Measurements from ENCODE around the gene CACNA1C. TPM values are rescaled to one million over a fixed set of nuclear protein-coding genes. Genes with fewer than 3 reads are reported as not detected.

The CACNA1C gene
- polyA plus RNA-seq, 2 donors: 2.1 to 2.5 TPM

DNA sequence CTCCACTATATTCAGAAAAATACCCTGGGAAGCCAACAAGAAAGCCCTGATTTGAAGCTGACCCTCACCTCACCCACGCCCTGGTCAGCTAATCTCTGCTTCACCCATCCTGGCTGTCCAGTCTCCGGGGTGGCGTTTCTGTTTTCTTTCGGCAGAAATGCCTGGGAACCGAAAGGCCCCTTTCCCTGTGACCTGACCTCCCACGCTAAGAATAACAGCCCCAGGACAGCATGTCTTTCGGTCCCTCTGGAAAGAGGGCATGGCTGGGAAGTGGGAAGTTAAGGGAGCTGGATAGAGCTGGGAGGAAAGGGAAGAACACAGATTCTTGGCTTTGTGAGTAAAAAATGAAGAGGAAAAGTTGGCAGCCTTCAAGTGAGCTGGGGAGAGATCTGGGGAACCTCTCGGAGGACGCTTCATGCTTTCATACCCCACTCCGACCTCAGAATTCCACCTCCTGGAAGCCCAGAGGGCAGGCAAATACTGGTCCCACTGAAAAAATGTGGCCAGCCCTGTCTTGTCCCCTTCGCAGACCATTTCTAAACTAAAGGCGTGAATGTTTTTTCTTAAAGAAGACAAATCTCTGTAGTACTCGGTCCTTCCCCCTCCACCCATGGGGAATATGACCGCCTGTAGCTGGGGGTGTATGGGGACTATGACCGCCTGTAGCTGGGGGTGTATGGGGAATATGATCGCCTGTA lies 579.0 kb downstream of the CACNA1C start:
- Histone ChIP-seq H3K27ac (ENCODE audit: low read depth in 2 of 2, low read length in 1 of 2) (no peak overlapping the region), H3K36me3 (ENCODE audit: control insufficient read depth in 2 of 2, insufficient read depth in 2 of 2, low read length in 1 of 2) (peaks cover 0 to 2% of the 10 kb centered on the region in 2 donors), H3K9me3 (ENCODE audit: control insufficient read depth in 2 of 2, insufficient read depth in 1 of 2, low read depth in 1 of 2, low read length in 1 of 2) (no peaks in the 10 kb centered on the region), H3K4me1 (ENCODE audit: control insufficient read depth in 2 of 2, insufficient read depth in 2 of 2, low read length in 1 of 2) (no peaks in the 10 kb centered on the region), H3K4me3 (ENCODE audit: low read depth in 1 of 2, low read length in 2 of 2) (no peak overlapping the region), H3K27me3 (ENCODE audit: control insufficient read depth in 1 of 2, insufficient read depth in 2 of 2, low read length in 2 of 2) (no peaks in the 10 kb centered on the region)
- WGBS, 2 donors: 69 to 71% methylated on average over 16 of the region's 16 CpGs

DNA sequence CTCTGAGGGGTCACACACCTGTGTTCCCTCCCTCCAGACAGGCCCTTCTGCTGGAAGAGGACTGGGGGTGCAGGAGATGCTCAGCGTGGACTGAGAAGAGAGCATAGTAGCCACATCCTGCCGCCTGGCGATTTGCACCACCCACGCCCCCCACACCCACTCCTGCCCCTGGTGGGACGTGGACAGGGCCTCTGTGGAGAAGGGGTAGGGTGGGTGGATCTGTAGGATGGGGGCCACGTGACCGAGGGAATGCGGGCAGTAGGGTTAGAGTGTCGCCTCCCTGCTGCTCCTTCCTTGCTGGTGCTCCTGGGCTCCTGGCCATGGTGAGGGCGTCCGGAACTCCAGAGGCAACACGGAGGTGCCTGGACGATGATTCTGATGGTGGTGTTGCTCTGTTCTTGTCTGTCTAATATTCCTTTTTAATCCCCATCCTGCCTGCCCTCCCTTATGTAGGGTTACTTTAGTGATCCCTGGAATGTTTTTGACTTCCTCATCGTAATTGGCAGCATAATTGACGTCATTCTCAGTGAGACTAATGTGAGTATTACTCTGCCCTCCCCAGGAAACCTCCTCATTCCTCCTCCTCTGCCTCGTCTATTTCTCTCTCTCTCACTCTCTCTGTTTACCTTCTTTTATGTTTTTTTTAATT lies 580.5 kb downstream of the CACNA1C start:
- H3K27ac ChIP-seq (ENCODE audit: low read depth in 2 of 2, low read length in 1 of 2): no peak overlapping the region
- 85 to 86% methylated on average over 16 of the region's 16 CpGs for WGBS, 2 donors
- no peaks in the 10 kb centered on the region for H3K4me1 ChIP-seq (ENCODE audit: control insufficient read depth in 2 of 2, insufficient read depth in 2 of 2, low read length in 1 of 2)
- no peaks in the 10 kb centered on the region for H3K9me3 ChIP-seq (ENCODE audit: control insufficient read depth in 2 of 2, insufficient read depth in 1 of 2, low read depth in 1 of 2, low read length in 1 of 2)
- H3K4me3 ChIP-seq (ENCODE audit: low read depth in 1 of 2, low read length in 2 of 2): no peak overlapping the region
- H3K27me3 ChIP-seq (ENCODE audit: control insufficient read depth in 1 of 2, insufficient read depth in 2 of 2, low read length in 2 of 2): no peaks in the 10 kb centered on the region
- no peaks in the 10 kb centered on the region for H3K36me3 ChIP-seq (ENCODE audit: control insufficient read depth in 2 of 2, insufficient read depth in 2 of 2, low read length in 1 of 2)

DNA sequence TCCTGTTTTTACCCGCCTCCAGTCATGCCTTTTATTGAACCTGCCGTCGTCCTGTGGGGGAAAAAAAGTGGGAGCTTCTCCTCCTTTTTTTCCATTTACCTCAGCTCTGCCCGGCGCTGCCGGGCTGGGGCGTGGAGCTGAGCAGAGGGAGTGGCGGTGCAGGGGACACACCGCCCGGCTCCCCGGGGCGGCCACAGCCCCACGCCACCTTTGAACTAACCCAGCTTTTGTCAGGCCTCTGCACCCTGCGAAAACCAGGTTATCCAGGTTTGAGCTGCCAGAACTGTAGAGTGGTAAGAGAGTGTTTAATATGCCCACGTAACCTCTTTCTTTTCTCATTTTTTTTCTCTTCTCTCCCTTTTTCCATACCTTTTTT lies 581.0 kb downstream of the CACNA1C start:
- Histone ChIP-seq H3K27me3 (ENCODE audit: control insufficient read depth in 1 of 2, insufficient read depth in 2 of 2, low read length in 2 of 2) (no peaks in the 10 kb centered on the region), H3K36me3 (ENCODE audit: control insufficient read depth in 2 of 2, insufficient read depth in 2 of 2, low read length in 1 of 2) (no peaks in the 10 kb centered on the region), H3K4me3 (ENCODE audit: low read depth in 1 of 2, low read length in 2 of 2) (no peak overlapping the region), H3K4me1 (ENCODE audit: control insufficient read depth in 2 of 2, insufficient read depth in 2 of 2, low read length in 1 of 2) (no peaks in the 10 kb centered on the region), H3K9me3 (ENCODE audit: control insufficient read depth in 2 of 2, insufficient read depth in 1 of 2, low read depth in 1 of 2, low read length in 1 of 2) (no peaks in the 10 kb centered on the region), H3K27ac (ENCODE audit: low read depth in 2 of 2, low read length in 1 of 2) (no peak overlapping the region)
- 61 to 68% methylated on average over 15 of the region's 15 CpGs for WGBS, 2 donors

DNA sequence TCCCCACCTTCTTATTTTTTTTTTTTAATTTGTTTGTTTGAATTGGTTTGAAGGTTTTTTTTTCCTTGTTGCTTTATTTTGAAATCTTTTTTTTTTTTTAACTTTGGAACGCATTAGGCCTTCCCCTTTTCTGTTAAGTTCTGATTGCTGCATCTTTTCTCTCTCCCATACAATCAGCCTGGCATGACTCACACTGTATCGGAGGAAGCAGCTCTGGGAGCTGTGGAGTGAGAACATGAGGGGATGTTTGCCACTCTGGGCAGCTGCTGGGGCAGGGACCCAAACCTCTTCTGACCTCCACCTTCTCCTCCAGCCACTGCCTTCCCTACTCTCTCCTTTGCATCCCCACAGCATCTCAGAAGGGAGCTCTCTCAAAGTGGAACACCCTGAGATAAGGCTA lies 581.7 kb downstream of the CACNA1C start:
- Histone ChIP-seq H3K27me3 (ENCODE audit: control insufficient read depth in 1 of 2, insufficient read depth in 2 of 2, low read length in 2 of 2) (no peaks in the 10 kb centered on the region), H3K4me1 (ENCODE audit: control insufficient read depth in 2 of 2, insufficient read depth in 2 of 2, low read length in 1 of 2) (no peaks in the 10 kb centered on the region), H3K4me3 (ENCODE audit: low read depth in 1 of 2, low read length in 2 of 2) (no peak overlapping the region), H3K27ac (ENCODE audit: low read depth in 2 of 2, low read length in 1 of 2) (no peak overlapping the region), H3K9me3 (ENCODE audit: control insufficient read depth in 2 of 2, insufficient read depth in 1 of 2, low read depth in 1 of 2, low read length in 1 of 2) (no peaks in the 10 kb centered on the region), H3K36me3 (ENCODE audit: control insufficient read depth in 2 of 2, insufficient read depth in 2 of 2, low read length in 1 of 2) (no peaks in the 10 kb centered on the region)
- 75 to 85% methylated on average over 2 of the region's 2 CpGs for WGBS, 2 donors

DNA sequence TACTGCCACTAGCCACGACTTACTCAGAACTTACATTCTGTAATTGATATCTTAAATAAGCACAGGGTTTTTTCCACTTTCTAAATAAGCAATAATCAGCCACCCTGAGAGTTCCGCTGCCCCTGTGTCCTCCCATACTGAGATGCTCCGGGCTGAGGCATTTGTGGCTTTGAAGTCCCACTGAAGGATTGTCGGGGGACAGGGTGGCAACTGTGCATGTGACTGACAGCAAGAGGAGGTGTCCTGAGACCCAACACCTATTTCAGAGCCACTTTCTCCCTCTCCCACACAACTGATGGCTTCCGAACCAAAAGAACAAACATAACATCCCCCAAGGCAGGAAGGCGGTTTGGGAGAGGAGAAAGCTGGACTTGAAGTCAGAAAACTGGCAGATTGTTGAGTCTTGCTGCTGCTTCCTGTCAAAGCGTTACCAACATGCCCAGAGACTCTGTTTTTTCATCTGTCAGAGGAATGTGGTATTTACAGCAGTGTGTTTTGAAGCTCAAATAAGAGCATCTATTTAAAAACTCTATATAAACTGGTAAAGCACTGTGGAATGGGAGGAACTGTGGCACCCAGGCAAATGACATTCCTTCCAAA lies 584.1 kb downstream of the CACNA1C start:
- WGBS, 2 donors: 73 to 75% methylated on average over 7 of the region's 7 CpGs
- no peak overlapping the region for H3K27ac ChIP-seq (ENCODE audit: low read depth in 2 of 2, low read length in 1 of 2)

DNA sequence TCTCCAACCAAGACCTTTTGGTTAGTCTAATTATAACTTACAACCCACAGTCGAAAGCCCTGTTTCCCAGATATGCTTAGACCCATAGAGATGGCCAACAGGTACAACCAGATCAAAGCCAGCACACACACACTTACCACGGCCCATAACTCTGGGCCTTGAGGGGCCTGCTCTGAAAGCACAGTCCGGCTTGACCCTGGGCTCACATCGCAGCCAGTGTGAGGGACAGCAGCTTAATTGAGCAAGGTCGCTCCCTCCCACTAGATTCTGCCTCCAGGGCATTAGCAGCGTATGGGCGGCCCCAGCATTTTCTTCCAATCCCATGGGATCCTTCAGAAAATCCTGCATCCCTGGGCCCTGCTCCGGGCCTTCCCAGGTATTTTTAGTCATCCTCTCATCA lies 584.6 kb downstream of the CACNA1C start:
- Histone ChIP-seq H3K4me1 (ENCODE audit: control insufficient read depth in 2 of 2, insufficient read depth in 2 of 2, low read length in 1 of 2) (no peaks in the 10 kb centered on the region), H3K4me3 (ENCODE audit: low read depth in 1 of 2, low read length in 2 of 2) (no peak overlapping the region), H3K9me3 (ENCODE audit: control insufficient read depth in 2 of 2, insufficient read depth in 1 of 2, low read depth in 1 of 2, low read length in 1 of 2) (no peaks in the 10 kb centered on the region), H3K27me3 (ENCODE audit: control insufficient read depth in 1 of 2, insufficient read depth in 2 of 2, low read length in 2 of 2) (no peaks in the 10 kb centered on the region), H3K27ac (ENCODE audit: low read depth in 2 of 2, low read length in 1 of 2) (no peak overlapping the region), H3K36me3 (ENCODE audit: control insufficient read depth in 2 of 2, insufficient read depth in 2 of 2, low read length in 1 of 2) (no peaks in the 10 kb centered on the region)
- WGBS, 2 donors: 83 to 88% methylated on average over 8 of the region's 8 CpGs

More for the DNA sequence above, 584.1 kb downstream of the CACNA1C start:
- Histone ChIP-seq H3K27me3 (ENCODE audit: control insufficient read depth in 1 of 2, insufficient read depth in 2 of 2, low read length in 2 of 2) (no peaks in the 10 kb centered on the region), H3K4me3 (ENCODE audit: low read depth in 1 of 2, low read length in 2 of 2) (no peak overlapping the region), H3K36me3 (ENCODE audit: control insufficient read depth in 2 of 2, insufficient read depth in 2 of 2, low read length in 1 of 2) (no peaks in the 10 kb centered on the region), H3K9me3 (ENCODE audit: control insufficient read depth in 2 of 2, insufficient read depth in 1 of 2, low read depth in 1 of 2, low read length in 1 of 2) (no peaks in the 10 kb centered on the region), H3K4me1 (ENCODE audit: control insufficient read depth in 2 of 2, insufficient read depth in 2 of 2, low read length in 1 of 2) (no peaks in the 10 kb centered on the region)

DNA sequence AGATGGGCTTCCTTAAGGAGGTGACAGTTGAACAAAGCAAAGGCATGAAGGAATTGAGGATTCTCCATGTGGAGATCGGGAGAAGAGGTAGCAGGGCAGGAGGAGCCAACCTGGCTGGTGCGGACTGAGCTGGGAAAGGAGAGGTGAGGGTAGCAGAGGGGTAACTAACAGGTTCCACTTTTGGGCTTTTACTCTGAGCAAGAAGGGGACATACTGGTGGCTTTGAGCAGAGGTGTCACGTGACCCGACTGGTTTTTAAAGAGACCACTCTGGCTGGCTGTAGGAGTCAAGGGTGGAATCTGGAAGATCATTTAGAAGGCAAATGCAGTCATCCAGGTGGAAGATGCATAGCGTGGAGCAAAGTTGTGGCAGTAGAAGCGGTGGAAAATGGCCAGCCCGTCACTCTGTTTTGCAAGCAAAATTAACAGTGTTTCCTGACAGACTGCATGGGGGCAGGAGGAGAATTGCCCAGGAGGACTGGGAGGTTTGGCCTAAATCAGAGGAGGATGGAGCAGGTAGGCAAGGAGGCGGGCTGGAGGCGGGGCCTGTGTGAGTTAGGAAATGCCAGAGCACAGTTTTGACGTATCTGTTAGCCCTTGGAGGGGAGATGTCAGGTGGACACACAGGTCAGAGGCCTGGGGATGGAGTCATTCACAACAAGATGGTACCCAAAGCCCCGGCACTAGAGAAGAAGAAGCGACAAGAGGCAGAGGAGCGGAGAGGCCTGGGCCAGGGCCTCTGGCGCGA lies 585.7 kb downstream of the CACNA1C start:
- WGBS, 2 donors: 91 to 94% methylated on average over 15 of the region's 15 CpGs
- H3K27ac ChIP-seq (ENCODE audit: low read depth in 2 of 2, low read length in 1 of 2): no peak overlapping the region

DNA sequence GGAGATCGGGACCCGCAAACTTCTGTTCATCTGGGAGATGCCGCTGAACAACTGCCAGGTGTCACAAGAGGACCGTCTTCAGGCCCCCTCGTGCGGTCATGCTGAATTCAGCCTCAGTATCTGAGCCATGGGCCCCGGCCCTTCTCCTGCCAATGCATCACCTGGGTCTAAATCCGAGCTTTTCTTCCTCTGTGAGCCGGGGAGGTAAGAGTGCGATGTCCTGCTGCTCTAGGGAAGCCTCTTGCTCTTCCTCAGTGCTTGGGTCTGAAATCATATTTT lies 586.2 kb downstream of the CACNA1C start:
- Histone ChIP-seq H3K4me1 (ENCODE audit: control insufficient read depth in 2 of 2, insufficient read depth in 2 of 2, low read length in 1 of 2) (no peaks in the 10 kb centered on the region), H3K27me3 (ENCODE audit: control insufficient read depth in 1 of 2, insufficient read depth in 2 of 2, low read length in 2 of 2) (no peaks in the 10 kb centered on the region), H3K9me3 (ENCODE audit: control insufficient read depth in 2 of 2, insufficient read depth in 1 of 2, low read depth in 1 of 2, low read length in 1 of 2) (no peaks in the 10 kb centered on the region), H3K36me3 (ENCODE audit: control insufficient read depth in 2 of 2, insufficient read depth in 2 of 2, low read length in 1 of 2) (no peaks in the 10 kb centered on the region), H3K27ac (ENCODE audit: low read depth in 2 of 2, low read length in 1 of 2) (no peak overlapping the region), H3K4me3 (ENCODE audit: low read depth in 1 of 2, low read length in 2 of 2) (no peak overlapping the region)
- 92 to 93% methylated on average over 10 of the region's 10 CpGs for WGBS, 2 donors

More for the DNA sequence above, 585.7 kb downstream of the CACNA1C start:
- H3K4me3 ChIP-seq (ENCODE audit: low read depth in 1 of 2, low read length in 2 of 2): no peak overlapping the region
- H3K27me3 ChIP-seq (ENCODE audit: control insufficient read depth in 1 of 2, insufficient read depth in 2 of 2, low read length in 2 of 2): no peaks in the 10 kb centered on the region
- H3K36me3 ChIP-seq (ENCODE audit: control insufficient read depth in 2 of 2, insufficient read depth in 2 of 2, low read length in 1 of 2): no peaks in the 10 kb centered on the region
- H3K9me3 ChIP-seq (ENCODE audit: control insufficient read depth in 2 of 2, insufficient read depth in 1 of 2, low read depth in 1 of 2, low read length in 1 of 2): no peaks in the 10 kb centered on the region
- H3K4me1 ChIP-seq (ENCODE audit: control insufficient read depth in 2 of 2, insufficient read depth in 2 of 2, low read length in 1 of 2): no peaks in the 10 kb centered on the region

DNA sequence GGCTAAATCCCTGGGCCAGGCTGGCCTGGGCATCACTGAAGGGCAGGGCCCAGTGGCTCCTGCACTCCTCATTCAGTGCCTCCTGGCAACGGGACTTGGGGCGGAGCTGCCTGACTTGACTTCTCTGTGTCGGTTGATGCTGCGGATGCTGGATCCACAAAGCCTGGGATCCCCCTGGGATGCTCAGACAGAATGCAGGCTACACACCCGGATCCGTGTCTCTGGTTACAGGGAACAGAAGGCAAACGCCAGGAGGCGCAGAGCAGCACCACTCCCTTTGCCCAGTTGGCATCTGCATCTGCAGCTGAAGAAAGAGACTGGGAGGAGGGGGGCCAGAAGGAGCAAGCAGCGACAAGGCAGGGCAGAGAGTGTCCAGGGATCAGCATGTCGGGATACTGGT lies 587.5 kb downstream of the CACNA1C start:
- 49 to 62% methylated on average over 10 of the region's 10 CpGs for WGBS, 2 donors
- Histone ChIP-seq H3K27ac (ENCODE audit: low read depth in 2 of 2, low read length in 1 of 2) (peak overlapping the region in 1 of 2 donors; percentile 0), H3K4me1 (ENCODE audit: control insufficient read depth in 2 of 2, insufficient read depth in 2 of 2, low read length in 1 of 2) (no peaks in the 10 kb centered on the region), H3K9me3 (ENCODE audit: control insufficient read depth in 2 of 2, insufficient read depth in 1 of 2, low read depth in 1 of 2, low read length in 1 of 2) (no peaks in the 10 kb centered on the region), H3K27me3 (ENCODE audit: control insufficient read depth in 1 of 2, insufficient read depth in 2 of 2, low read length in 2 of 2) (no peaks in the 10 kb centered on the region), H3K4me3 (ENCODE audit: low read depth in 1 of 2, low read length in 2 of 2) (no peak overlapping the region), H3K36me3 (ENCODE audit: control insufficient read depth in 2 of 2, insufficient read depth in 2 of 2, low read length in 1 of 2) (no peaks in the 10 kb centered on the region)

Data from esophagus (tissue), 2 donors.